ENCODE measurements around the gene GPS2.
A peak's percentile ranks its signal among the peaks of the same experiment; 100 is the strongest.

Gene GPS2

DNA sequence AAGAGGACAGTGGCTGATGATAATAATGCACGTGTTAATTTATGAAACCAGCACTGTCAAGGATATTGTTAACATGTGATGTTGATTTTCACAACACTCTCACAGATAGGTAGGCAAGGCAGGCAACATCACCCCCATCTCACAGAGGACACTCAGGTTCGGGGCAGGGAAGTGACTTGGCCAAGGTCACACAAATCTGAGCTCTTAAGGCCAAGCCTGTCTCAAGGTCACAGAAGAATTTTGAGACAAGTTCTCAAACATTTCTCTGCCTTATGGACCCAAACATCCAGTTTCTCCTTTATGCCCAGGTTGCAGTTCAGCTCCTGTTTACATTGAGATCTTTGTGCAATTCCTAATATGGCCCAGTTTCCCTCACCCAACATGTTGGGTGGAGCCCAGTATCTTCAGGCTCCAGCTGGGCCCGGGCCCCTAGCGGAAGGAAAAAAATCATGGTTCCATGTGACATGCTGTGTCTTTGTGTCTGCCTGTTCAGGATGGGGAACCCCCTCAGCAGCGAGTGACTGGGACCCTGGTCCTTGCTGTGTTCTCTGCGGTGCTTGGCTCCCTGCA lies 32.3 kb downstream of the GPS2 start:
- H3K4me3 ChIP-seq (ENCODE audit: low read length), result no peak overlapping the region
- TF ChIP-seq, protein P1, sequence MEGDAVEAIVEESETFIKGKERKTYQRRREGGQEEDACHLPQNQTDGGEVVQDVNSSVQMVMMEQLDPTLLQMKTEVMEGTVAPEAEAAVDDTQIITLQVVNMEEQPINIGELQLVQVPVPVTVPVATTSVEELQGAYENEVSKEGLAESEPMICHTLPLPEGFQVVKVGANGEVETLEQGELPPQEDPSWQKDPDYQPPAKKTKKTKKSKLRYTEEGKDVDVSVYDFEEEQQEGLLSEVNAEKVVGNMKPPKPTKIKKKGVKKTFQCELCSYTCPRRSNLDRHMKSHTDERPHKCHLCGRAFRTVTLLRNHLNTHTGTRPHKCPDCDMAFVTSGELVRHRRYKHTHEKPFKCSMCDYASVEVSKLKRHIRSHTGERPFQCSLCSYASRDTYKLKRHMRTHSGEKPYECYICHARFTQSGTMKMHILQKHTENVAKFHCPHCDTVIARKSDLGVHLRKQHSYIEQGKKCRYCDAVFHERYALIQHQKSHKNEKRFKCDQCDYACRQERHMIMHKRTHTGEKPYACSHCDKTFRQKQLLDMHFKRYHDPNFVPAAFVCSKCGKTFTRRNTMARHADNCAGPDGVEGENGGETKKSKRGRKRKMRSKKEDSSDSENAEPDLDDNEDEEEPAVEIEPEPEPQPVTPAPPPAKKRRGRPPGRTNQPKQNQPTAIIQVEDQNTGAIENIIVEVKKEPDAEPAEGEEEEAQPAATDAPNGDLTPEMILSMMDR (IDR thresholded peaks at IDR 0.05; ENCODE audit: insufficient read depth, low read depth, low read length, missing control alignments), result peak; percentile 10
- no peak for DNase-seq (ENCODE audit: low read depth)

- no peak for DNase-seq (ENCODE audit: low read depth)
- TF ChIP-seq, protein P1 (IDR thresholded peaks at IDR 0.05; ENCODE audit: insufficient read depth, low read depth, low read length, missing control alignments), result no peak
- H3K4me3 ChIP-seq (ENCODE audit: low read length), result peak overlapping the region; percentile 41
Measured at GRCh38 chr17:7281953-7282751, 33.0 kb downstream of the GPS2 start.

DNA sequence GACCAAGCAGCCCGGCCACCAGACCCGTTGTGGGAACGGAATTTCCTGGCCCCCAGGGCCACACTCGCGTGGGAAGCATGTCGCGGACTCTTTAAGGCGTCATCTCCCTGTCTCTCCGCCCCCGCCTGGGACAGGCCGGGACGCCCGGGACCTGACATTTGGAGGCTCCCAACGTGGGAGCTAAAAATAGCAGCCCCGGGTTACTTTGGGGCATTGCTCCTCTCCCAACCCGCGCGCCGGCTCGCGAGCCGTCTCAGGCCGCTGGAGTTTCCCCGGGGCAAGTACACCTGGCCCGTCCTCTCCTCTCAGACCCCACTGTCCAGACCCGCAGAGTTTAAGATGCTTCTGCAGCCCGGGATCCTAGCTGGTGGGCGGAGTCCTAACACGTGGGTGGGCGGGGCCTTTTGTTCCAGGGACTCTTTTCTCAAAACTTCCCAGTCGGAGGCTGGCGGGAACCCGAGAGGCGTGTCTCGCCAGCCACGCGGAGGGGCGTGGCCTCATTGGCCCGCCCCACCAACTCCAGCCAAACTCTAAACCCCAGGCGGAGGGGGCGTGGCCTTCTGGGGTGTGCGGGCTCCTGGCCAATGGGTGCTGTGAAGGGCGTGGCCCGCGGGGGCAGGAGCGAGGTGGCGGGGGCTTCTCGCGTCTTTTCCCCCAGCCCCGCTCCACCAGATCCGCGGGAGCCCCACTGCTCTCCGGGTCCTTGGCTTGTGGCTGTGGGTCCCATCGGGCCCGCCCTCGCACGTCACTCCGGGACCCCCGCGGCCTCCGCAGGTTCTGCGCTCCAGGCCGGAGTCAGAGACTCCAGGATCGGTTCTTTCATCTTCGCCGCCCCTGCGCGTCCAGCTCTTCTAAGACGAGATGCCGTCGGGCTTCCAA lies 33.8 kb downstream of the GPS2 start, which contains the start of gene SLC2A4:
Gene SLC2A4 (plus strand): TSS at position 645 of the 879 bp plus-strand sequence. CDS start 217 bp downstream, at position 862.
- TF ChIP-seq, protein P1 (IDR thresholded peaks at IDR 0.05; ENCODE audit: insufficient read depth, low read depth, low read length, missing control alignments), result no peak
- peak; percentile 98 for DNase-seq (ENCODE audit: low read depth)
- peak within 1 kb of the TSS; percentile 48 for H3K4me3 ChIP-seq (ENCODE audit: low read length)

GRCh38 chr17:7280519-7281073 lies 34.6 kb downstream of the GPS2 start:
- DNase-seq (ENCODE audit: low read depth), result peak; percentile 91
- TF ChIP-seq, protein P1 (IDR thresholded peaks at IDR 0.05; ENCODE audit: insufficient read depth, low read depth, low read length, missing control alignments), result peak; percentile 92
- peak overlapping the region; percentile 48 for H3K4me3 ChIP-seq (ENCODE audit: low read length)

GRCh38 chr17:7279448-7279847 lies 35.7 kb downstream of the GPS2 start:
- no peak for DNase-seq (ENCODE audit: low read depth)
- no peak overlapping the region for H3K4me3 ChIP-seq (ENCODE audit: low read length)
- TF ChIP-seq, protein P1 (IDR thresholded peaks at IDR 0.05; ENCODE audit: insufficient read depth, low read depth, low read length, missing control alignments), result no peak

GRCh38 chr17:7266784-7267183 lies 48.4 kb downstream of the GPS2 start:
- peak; percentile 29 for DNase-seq (ENCODE audit: low read depth)
- TF ChIP-seq, protein P1 (IDR thresholded peaks at IDR 0.05; ENCODE audit: insufficient read depth, low read depth, low read length, missing control alignments), result no peak
- H3K4me3 ChIP-seq (ENCODE audit: low read length), result no peak overlapping the region
